DOHH2 (cell line): ENCODE results near the gene POLR2J.

ENCODE experiments used
- EZH2phosphoT487 ChIP-seq: fragments of 200-600 bp; sonication (generic); IDR thresholded peaks from 2 replicates; pipeline ENCODE4 v1.6.1; 2017; ENCODE audit warnings: borderline replicate concordance, mild to moderate bottlenecking, antibody characterized with exemption, low read length, moderate library complexity, mixed read lengths
- TF ChIP-seq, protein P1 (sequence below): fragments of 200-600 bp; sonication (generic); IDR thresholded peaks from one replicate; pipeline ENCODE4 v1.5.1; 2014; ENCODE audit warnings: antibody characterized with exemption, mild to moderate bottlenecking, low read depth, low read length; ENCODE audit not compliant: poor library complexity, severe bottlenecking

GRCh38 chr7:102429141-102429899 is 49.4 kb downstream of the POLR2J start:
- TF ChIP-seq, protein P1, sequence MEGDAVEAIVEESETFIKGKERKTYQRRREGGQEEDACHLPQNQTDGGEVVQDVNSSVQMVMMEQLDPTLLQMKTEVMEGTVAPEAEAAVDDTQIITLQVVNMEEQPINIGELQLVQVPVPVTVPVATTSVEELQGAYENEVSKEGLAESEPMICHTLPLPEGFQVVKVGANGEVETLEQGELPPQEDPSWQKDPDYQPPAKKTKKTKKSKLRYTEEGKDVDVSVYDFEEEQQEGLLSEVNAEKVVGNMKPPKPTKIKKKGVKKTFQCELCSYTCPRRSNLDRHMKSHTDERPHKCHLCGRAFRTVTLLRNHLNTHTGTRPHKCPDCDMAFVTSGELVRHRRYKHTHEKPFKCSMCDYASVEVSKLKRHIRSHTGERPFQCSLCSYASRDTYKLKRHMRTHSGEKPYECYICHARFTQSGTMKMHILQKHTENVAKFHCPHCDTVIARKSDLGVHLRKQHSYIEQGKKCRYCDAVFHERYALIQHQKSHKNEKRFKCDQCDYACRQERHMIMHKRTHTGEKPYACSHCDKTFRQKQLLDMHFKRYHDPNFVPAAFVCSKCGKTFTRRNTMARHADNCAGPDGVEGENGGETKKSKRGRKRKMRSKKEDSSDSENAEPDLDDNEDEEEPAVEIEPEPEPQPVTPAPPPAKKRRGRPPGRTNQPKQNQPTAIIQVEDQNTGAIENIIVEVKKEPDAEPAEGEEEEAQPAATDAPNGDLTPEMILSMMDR: no peak
- TF ChIP-seq EZH2phosphoT487: no peak
